HG03439 (cell line): ENCODE results near the gene SLC25A21.

Experiments
- ATAC-seq: cut with Tn5 transposase; IDR thresholded peaks from one replicate; pipeline ENCODE4 v1.9.1; 2021; ENCODE audit warnings: mild to moderate bottlenecking, moderate library complexity; ENCODE audit not compliant: unreplicated experiment

SLC25A21 gene

GRCh38 chr14:37144729-37145363 is 27.6 kb downstream of the SLC25A21 start:
- ATAC-seq = no peak

- ATAC-seq = no peak
Observed at GRCh38 chr14:37143475-37143874, 28.9 kb downstream of the SLC25A21 start.

- no peak for ATAC-seq
Observed at GRCh38 chr14:37142835-37143401, 29.5 kb downstream of the SLC25A21 start.

DNA sequence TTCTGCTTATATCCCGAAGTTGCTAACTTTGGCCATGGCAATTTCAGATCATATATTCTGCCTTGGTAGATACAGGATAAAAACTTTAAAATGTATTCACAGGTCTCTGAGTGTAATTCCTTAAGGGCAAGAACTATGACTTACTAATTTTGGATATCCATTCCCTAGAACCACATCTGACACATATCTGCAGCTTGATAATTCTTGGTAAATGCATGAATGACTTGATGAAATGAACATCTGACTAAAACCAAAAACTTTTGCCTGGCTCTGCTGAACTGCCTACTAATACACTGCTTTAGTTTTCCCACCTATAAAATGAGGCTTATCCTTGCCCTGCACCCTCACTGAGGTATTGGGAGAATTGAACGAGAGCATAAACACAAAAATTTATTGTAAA is 32.2 kb downstream of the SLC25A21 start:
- ATAC-seq = no peak

DNA sequence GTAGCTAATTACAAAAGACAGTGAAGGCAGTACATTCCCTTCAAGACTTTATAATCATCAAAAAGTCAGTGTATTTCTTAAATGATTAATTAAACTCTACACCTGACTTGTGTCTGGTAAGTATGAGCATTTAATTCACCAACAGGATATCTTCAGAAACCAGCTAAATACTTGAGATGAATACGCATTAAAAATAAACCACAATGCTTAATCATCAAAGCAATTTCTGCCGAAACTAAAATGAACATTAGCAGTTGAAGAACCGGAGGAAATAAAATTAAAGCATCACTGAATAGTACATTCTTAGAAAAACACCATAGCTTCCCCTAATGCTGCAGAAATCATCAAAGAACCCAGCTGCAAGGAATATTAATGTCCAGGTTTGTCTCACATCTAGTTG is 32.7 kb downstream of the SLC25A21 start:
- ATAC-seq = no peak

- ATAC-seq = no peak
Observed at GRCh38 chr14:37138898-37139297, 33.5 kb downstream of the SLC25A21 start.

DNA sequence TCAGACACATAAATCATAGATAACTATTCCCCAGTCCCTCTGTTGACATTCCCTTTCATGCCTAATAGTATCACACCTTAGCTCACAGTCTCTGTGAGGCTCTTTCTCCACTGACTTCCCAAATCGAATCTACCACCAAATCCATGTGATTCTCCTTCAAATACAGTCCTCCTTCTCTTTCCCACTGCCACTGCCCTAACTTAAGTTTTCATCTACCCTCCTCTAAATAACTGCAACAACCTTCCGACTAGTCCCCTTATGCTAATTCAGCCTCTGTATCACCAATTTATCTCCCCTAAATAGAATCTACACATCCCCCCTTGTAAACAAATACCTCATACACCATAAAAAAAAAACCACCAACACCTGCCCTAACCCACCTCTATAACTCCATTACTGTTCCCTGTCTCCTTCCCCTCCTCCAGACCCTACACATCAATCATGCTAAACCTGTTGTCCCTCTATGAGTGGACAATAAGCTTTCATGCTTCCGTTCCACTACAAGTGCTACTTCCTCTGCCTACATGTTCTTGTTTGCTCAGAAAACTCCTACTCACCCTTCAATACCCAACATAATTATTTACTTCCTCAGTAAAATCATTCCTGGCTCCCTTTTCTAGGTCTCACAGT is 39.0 kb downstream of the SLC25A21 start:
- ATAC-seq = no peak

GRCh38 chr14:37131205-37131604 is 41.2 kb downstream of the SLC25A21 start:
- no peak for ATAC-seq

GRCh38 chr14:37129047-37129446 is 43.4 kb downstream of the SLC25A21 start:
- ATAC-seq = no peak

DNA sequence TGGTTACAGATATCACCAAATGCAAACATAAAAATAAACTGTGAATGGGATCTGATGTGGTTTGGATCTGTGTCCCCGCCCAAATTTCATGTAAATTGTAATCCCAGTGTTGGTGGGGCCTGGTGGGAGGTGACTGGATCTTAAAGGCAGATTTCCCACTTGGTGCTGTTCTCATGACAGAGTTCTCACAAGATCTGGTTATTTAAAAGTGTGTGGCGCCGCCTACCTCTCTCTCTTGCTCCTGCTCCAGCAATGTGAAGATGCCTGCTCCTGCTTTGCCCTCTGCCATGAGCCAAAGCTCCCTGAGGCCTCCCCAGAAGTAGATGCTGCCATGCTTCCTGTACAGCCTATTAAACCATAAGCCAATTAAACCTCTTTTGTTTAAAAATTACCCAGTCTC is 47.8 kb downstream of the SLC25A21 start:
- ATAC-seq = no peak

- no peak for ATAC-seq
Observed at GRCh38 chr14:37122919-37123639, 49.3 kb downstream of the SLC25A21 start.

DNA sequence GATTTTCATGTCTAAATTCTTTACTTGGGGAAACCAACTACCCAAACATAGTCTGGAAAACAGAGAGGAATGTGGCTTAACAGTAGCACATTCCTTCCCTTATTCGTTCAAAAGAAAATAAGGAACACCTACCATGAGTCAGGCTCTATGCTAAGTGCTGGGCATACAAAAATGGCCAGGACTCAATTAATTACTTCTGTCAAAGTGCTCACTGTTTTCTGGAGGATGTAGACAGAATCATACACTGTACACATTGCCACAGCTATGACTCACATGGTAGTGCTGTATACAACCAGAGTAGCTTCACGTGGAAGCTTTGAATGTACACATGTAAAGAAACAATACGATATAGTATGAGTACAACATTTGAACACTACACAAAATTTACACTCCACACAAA is 50.1 kb downstream of the SLC25A21 start:
- ATAC-seq = no peak

DNA sequence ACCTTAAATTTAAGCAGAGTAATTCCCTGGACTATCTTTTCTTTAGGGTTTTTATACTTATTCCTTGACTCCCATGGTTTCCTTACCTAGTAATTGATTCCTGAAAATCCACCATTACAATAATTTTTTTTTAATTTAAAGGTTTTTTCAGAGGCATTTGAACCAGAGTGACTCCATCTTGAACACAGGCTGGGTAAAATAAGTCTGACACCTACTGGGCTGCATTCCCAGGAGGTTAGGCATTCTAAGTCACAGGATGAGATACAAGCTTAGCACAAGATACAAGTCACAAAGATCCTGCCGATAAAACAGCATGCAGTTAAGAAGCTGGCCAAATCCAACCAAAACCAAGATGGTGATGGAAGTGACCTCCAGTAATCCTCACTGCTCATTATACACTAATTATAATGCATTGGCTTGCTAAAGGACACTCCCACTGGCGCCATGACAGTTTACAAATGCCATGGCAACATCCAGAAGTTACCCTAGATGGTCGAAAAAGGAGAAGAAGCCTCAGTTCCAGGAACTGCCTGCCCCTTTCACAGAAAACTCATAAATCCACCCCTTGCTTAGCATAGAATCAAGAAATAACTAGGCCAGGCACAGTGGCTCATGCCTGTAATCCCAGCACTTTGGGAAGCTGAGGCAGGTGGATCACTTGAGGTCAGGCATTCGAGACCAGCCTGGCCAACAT is 53.6 kb downstream of the SLC25A21 start:
- no peak for ATAC-seq

GRCh38 chr14:37116933-37117849 is 55.2 kb downstream of the SLC25A21 start:
- ATAC-seq = no peak

GRCh38 chr14:37115406-37115805 is 57.0 kb downstream of the SLC25A21 start:
- no peak for ATAC-seq

- ATAC-seq = no peak
Observed at GRCh38 chr14:37114559-37114958, 57.8 kb downstream of the SLC25A21 start.

GRCh38 chr14:37114002-37114401 is 58.4 kb downstream of the SLC25A21 start:
- no peak for ATAC-seq

DNA sequence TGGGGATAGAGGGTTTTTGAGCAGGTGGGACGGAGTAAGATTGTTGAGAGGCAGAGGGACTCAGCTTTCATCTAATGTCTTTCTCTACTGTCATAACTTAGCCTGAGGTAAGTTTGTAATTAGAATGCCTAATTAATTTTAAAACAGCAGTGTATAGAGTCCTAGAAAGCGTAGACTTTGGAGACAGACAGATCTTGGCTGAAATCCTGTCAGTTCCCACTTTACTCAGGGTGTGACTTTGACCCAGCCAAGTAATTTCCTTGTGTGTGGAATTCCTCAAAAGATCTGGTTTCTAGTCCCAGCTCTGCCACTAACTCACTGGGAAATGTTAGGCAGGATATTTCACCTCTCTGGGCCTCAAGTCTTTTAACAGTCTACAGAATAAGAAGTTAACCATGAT is 74.3 kb downstream of the SLC25A21 start:
- ATAC-seq = no peak

DNA sequence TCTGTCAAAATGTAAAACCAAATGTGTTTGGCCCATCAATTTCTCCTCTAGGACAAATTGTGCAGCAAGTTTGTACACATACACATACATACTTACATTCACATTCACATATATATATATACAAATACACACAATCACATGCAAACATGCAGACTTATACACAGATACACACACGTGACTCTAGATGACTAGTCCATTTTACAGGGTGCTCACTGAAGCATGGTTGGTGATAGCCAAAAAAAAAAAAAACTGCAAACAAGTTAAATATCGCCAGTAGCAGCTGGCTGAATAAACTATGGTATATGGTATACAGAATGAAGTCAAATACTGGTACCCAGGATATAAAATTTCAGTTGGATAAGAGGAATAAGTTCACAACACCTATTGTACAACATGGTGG is 77.9 kb downstream of the SLC25A21 start:
- no peak for ATAC-seq

DNA sequence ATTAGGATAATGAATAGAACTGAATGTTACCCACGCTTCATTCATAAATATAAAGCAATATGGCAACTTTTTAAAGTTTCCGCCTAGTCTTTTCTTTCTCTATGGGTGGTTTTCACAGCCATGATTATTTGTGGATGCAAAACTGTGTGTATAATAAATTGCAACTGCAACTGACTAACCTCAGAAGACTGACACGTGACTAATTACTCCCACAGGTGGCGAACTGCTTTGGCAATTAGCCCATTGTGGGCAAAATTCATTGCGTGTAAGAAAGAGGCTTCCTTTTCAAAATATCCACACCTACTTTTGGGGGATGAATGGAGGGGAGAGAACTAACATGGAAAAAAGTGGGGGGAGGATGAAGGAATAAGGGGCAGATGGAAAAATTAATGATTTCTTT is 79.0 kb downstream of the SLC25A21 start:
- no peak for ATAC-seq
